Astrocyte (in vitro differentiated cells and primary cell): ENCODE measurements around the gene BPHL.

Source experiments
- EZH2 ChIP-seq: IDR thresholded peaks from 2 replicates; pipeline ENCODE4 v1.6.1; 2012; ENCODE audit warnings: mild to moderate bottlenecking, low read length, inconsistent platforms; ENCODE audit not compliant: insufficient read depth
- TF ChIP-seq, protein P1 (sequence below): IDR thresholded peaks from 2 replicates; pipeline ENCODE4 v1.5.1; 2011; ENCODE audit warnings: low read depth, mild to moderate bottlenecking, inconsistent platforms, low read length, moderate library complexity; ENCODE audit not compliant: insufficient read depth

GRCh38 chr6:3140201-3140600, 21.7 kb downstream of the BPHL start:
- TF ChIP-seq, protein P1, sequence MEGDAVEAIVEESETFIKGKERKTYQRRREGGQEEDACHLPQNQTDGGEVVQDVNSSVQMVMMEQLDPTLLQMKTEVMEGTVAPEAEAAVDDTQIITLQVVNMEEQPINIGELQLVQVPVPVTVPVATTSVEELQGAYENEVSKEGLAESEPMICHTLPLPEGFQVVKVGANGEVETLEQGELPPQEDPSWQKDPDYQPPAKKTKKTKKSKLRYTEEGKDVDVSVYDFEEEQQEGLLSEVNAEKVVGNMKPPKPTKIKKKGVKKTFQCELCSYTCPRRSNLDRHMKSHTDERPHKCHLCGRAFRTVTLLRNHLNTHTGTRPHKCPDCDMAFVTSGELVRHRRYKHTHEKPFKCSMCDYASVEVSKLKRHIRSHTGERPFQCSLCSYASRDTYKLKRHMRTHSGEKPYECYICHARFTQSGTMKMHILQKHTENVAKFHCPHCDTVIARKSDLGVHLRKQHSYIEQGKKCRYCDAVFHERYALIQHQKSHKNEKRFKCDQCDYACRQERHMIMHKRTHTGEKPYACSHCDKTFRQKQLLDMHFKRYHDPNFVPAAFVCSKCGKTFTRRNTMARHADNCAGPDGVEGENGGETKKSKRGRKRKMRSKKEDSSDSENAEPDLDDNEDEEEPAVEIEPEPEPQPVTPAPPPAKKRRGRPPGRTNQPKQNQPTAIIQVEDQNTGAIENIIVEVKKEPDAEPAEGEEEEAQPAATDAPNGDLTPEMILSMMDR: no peak
- no peak for TF ChIP-seq EZH2
